Measurements from ENCODE around the gene COLEC12.

COLEC12 gene

DNA sequence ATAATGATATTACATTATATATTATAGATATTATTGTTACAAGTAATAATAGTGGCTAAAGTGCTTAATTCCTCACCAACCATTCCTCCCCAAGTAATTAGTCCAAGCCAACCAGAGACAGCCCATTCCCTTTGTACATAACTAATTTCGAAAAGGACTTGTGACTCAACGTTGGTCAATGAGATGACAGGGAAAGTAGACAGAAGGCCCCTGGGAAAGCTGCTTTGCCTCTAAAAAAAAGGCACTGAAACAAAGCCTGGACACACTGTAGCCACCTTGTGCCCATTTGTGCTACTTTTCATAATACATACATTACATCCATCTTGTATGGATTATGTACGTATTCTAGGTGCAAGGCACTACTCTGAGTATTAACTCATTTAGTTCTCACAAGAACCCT, 28.8 kb downstream of the COLEC12 start:
- Mint-ChIP-seq H3K4me3 (no peak overlapping the region), H3K27ac (no peak overlapping the region), H3K36me3 (no peaks in the 10 kb centered on the region), H3K4me1 (ENCODE audit: low read depth) (no peaks in the 10 kb centered on the region), H3K9me3 (ENCODE audit: low read depth) (no peaks in the 10 kb centered on the region), H3K27me3 (peaks cover 8% of the 10 kb centered on the region)

DNA sequence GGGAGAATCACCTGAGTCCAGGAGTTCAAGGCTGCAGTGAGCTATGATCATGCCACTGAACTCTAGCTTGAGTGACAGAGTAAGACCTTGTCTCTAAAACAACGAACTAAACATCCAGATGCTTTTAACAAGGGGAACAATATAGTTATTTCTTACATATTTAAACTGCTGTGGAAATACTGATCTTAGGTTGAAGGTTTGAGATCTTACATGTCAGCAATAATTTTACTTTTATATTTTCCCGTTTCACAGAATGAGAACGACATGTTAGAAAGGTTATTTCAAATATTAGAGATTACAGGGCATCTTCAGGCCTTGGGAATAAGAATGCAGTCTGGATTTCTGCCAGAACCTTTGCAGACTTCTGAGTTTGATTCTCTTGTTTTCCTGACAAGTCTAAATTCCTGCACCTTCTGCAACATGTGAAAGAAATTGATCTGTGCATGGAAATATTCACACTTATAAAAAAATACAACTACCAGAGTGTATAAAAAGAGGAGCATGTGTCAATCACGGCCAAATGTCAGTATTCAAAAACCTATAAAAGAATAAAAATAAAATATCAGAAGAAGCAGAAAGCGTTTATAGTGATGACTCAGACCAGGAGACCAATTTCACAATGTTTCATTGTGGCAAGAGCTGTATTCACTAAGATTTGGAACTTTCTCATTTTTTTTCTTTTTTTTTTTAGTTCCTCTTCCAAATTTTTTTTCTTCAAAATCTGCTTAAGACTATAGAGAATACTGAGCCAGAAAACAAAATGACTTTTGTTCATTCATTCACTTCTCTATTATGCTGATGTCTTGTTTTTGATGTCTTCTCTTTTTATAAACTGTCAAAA, 29.6 kb downstream of the COLEC12 start:
- Mint-ChIP-seq H3K27me3 (peaks cover 10% of the 10 kb centered on the region), H3K4me1 (ENCODE audit: low read depth) (no peaks in the 10 kb centered on the region), H3K27ac (no peak overlapping the region), H3K4me3 (no peak overlapping the region), H3K36me3 (no peaks in the 10 kb centered on the region), H3K9me3 (ENCODE audit: low read depth) (no peaks in the 10 kb centered on the region)

DNA sequence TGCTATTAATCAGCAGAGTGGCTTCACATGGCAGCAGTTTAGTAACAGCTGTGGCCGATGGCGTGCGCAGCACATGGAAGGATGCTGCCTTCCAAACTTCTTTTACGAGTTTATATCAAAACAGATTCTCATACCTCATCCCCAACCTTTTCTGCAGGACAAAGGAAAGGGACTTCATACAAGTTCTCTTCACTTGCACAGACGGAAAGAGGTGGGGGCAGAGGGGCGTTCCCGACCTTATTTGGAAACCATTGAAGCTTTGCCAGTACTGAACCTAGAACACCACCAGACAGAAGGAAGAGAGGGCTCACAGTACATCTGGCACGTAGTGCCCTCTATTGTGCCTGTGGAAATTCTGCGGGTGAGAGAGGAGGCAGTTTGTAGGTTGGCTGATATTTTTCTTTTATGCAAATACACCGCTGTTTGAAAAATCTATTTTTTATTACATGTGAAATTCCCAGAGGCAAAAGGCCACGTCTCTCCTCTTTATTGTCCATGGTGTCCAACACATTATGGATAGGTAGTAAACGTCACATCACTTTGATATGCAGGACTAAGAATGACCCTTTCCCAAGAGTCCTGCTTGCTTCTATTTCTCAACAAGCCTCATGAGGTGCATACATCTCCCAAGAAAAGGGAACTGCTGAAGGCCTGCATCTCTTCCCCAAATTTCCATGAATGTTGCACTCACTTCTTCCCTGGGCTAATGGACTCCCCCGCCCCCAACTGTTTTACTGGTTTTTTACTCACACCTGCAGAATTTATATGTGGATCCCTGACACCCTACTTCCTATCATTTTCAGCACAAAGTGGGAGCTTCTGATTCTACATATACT, 31.3 kb downstream of the COLEC12 start:
- H3K36me3 Mint-ChIP-seq: no peaks in the 10 kb centered on the region
- no peak overlapping the region for H3K4me3 Mint-ChIP-seq
- no peaks in the 10 kb centered on the region for H3K9me3 Mint-ChIP-seq (ENCODE audit: low read depth)
- H3K27ac Mint-ChIP-seq: no peak overlapping the region
- peaks cover 11% of the 10 kb centered on the region for H3K27me3 Mint-ChIP-seq
- H3K4me1 Mint-ChIP-seq (ENCODE audit: low read depth): no peaks in the 10 kb centered on the region

DNA sequence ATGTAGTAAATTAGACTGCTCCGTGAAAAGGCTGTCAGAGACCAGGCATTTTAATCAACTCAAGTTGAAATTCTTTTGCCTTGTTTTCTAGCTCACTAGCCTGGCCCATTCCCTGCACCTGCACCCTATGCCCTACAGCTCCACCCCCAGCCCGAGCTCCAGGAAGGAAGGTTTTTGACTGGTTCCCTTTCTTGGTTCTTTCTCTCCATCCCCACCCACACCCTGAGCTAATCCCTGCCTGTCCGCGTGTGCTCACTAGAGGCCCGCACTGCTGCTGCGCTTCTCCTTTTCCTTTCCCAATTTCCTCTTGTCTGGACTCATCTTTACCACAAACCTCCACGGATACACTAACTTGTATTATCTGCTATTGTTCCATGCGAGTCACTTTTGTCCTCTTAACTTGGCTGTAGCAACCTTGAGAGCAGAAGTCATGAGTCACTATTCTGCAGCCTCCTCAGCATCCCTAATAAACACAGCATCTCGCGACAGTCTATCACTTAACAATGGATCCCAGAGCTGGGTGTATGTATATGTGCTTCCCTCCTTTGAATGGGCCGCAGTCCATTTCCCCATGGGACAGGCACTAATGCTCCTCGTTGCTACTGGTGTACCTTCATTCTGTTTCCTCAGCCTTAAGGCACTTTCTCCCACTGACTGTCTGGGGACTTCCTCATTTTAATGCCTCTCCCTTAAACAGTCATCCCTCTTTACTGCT, 36.5 kb downstream of the COLEC12 start:
- H3K36me3 Mint-ChIP-seq: no peaks in the 10 kb centered on the region
- H3K9me3 Mint-ChIP-seq (ENCODE audit: low read depth): no peaks in the 10 kb centered on the region
- H3K4me1 Mint-ChIP-seq (ENCODE audit: low read depth): no peaks in the 10 kb centered on the region
- H3K4me3 Mint-ChIP-seq: no peak overlapping the region
- H3K27me3 Mint-ChIP-seq: peaks cover 22% of the 10 kb centered on the region
- H3K27ac Mint-ChIP-seq: no peak overlapping the region

DNA sequence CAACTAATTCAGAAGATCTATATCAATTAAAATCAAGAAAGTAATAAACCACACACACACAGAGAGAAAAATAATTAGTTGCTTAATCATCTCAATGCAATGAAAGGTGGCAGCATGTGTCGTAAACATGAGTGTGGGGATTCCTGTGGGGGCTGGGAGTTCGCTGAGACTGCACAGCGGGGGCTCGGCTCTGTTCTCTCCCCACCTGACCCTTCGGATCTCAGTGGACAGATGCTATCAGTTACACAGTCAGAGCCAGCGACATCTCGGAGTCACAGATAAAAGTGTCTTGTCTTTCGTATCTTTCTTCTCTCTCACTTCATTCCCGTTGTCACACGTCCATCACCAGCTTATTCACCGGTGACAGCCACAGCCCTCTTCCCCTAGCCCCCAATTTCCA, 37.1 kb downstream of the COLEC12 start:
- Mint-ChIP-seq H3K9me3 (ENCODE audit: low read depth) (no peaks in the 10 kb centered on the region), H3K36me3 (no peaks in the 10 kb centered on the region), H3K4me1 (ENCODE audit: low read depth) (no peaks in the 10 kb centered on the region), H3K27me3 (peaks cover 22% of the 10 kb centered on the region), H3K27ac (no peak overlapping the region), H3K4me3 (no peak overlapping the region)

DNA sequence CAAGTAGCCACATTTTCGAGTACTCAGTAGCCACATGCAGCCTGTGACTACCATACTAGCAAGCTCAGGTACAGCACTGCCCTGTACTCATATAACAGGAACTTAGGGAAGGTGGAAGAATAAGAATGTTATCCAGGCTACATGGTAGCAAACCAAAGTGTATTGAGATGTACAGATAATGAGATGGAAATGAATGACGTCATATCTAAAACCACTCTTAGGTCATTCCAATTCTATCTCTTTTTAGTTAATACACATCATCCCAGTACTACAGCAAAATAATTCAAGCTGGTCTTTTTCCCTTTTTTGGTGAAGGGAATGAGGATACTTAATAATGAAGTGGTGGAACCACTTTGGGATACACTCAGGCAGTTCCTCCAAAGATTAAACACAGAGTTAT, 38.7 kb downstream of the COLEC12 start:
- Mint-ChIP-seq H3K27ac (no peak overlapping the region), H3K4me3 (no peak overlapping the region), H3K36me3 (no peaks in the 10 kb centered on the region), H3K27me3 (peaks cover 17% of the 10 kb centered on the region), H3K9me3 (ENCODE audit: low read depth) (no peaks in the 10 kb centered on the region), H3K4me1 (ENCODE audit: low read depth) (no peaks in the 10 kb centered on the region)

DNA sequence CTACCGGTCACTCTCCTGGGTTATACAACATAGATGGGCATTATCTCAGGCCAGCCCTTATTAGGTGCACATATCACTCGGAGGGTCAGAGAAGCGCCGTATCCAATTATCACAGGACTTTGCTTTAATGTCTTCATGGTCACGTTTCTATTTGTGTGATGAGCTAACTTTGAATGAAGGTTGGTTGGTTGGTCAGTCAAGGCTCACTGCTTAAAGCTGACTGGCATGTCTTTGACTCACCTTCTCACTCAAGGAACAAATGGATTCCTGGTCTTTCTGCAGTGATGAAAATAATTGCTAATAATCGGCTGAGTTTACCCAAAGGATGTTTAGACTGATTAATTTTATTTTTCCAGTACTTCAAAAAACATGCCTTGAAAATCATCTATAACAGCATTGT, 39.7 kb downstream of the COLEC12 start:
- Mint-ChIP-seq H3K4me3 (no peak overlapping the region), H3K4me1 (ENCODE audit: low read depth) (no peaks in the 10 kb centered on the region), H3K27me3 (peaks cover 14% of the 10 kb centered on the region), H3K9me3 (ENCODE audit: low read depth) (no peaks in the 10 kb centered on the region), H3K27ac (no peak overlapping the region), H3K36me3 (no peaks in the 10 kb centered on the region)

DNA sequence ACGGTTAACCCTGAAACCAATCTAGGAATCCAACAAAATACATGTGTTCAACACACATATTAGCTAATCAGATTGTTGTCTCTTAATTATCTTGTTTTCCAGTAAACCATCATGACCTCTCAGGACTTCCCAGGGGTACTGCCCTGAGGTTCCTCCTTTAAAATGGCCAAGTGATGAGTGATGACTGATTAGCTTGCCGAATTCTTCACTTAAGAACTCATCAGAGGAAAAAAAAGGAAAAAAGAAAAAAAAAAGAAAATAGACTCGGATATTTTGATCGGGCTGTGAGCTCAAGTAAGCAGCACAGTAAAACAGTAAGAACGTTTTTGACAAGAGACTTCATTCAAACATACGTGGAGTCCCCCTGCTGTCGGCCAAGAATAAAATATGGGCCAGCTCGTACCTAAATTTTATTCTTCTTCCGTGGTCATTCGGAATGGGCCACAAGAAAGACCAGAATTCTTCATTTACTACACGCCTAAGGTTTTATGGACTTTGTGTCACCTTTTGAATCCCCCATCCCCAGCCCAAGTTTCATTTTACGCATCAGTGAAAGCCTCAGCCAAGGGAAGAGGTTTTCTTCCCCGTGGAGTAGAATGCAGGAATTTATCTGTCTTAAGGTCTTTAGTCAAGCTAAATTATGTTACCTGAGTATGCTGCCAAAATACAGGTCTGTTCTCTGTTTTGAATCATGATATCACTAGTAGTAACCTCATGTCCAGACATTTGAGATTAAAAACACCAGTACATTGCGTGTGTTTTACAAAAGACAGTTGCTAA, 40.5 kb downstream of the COLEC12 start:
- no peak overlapping the region for H3K4me3 Mint-ChIP-seq
- H3K9me3 Mint-ChIP-seq (ENCODE audit: low read depth): no peaks in the 10 kb centered on the region
- H3K27ac Mint-ChIP-seq: no peak overlapping the region
- no peaks in the 10 kb centered on the region for H3K36me3 Mint-ChIP-seq
- no peaks in the 10 kb centered on the region for H3K4me1 Mint-ChIP-seq (ENCODE audit: low read depth)
- peaks cover 17% of the 10 kb centered on the region for H3K27me3 Mint-ChIP-seq

DNA sequence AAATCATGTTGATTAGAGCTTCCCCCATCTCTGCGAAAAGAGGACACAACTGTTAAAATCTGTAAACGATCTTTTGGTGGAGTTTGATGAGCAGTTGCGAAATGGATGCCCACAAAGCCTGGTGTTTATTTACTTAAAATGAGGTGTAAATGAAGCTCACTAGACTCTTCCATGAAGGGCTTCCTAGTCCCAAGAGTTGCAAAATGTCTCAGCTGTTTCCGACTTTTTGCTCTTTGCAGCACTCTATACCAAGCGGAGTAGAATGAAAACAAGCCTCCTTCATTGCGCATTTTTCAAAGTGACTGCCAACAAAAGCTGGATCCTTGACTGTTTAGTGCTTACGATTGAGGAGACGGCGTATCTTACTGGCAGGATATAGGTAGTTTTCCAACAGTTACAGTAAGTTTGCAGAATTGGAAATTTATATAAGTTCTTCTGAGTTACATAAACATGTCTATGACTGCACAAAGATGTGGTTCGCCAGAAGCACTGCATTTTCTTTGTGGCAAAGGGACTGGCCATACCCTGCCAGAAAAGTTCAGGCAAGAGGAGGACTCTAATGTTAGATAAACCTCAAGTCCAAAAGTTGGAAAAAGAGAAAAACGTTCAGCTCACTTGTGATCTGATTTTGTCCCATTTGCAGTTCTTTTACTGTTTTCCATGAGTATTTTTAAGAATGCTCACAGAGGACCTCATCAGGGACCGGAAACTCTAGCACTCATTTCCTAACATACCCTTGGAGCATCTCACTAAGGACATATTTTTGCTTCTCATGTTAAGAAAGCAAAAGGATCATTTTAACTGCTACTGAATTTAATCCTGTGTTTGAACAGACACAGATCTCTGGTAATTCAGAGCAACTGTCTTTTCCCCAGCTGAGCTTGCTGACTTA, 42.7 kb downstream of the COLEC12 start:
- H3K9me3 Mint-ChIP-seq (ENCODE audit: low read depth): peaks cover 3% of the 10 kb centered on the region
- no peak overlapping the region for H3K4me3 Mint-ChIP-seq
- H3K27me3 Mint-ChIP-seq: peaks cover 12% of the 10 kb centered on the region
- no peaks in the 10 kb centered on the region for H3K36me3 Mint-ChIP-seq
- H3K27ac Mint-ChIP-seq: no peak overlapping the region
- no peaks in the 10 kb centered on the region for H3K4me1 Mint-ChIP-seq (ENCODE audit: low read depth)

DNA sequence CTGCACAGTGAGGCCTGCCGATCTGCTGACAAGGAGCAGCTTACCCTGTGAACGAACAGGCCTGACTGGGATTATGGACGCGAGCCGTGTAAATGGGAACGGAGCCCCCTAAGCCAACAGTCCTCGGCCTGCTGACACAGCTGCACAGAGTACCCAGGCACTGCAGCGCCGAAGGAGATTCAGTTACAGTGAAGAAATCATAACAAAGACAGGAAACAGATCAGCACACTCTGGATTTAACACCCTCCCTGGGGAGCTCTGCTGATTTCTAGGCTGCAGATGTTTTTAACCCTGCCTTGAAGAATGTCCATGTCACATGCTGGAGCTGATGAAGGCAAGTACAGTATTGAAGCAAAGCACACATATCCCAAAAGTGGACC, 43.4 kb downstream of the COLEC12 start:
- peaks cover 3% of the 10 kb centered on the region for H3K9me3 Mint-ChIP-seq (ENCODE audit: low read depth)
- peaks cover 12% of the 10 kb centered on the region for H3K27me3 Mint-ChIP-seq
- no peaks in the 10 kb centered on the region for H3K4me1 Mint-ChIP-seq (ENCODE audit: low read depth)
- no peak overlapping the region for H3K4me3 Mint-ChIP-seq
- H3K27ac Mint-ChIP-seq: no peak overlapping the region
- H3K36me3 Mint-ChIP-seq: no peaks in the 10 kb centered on the region

DNA sequence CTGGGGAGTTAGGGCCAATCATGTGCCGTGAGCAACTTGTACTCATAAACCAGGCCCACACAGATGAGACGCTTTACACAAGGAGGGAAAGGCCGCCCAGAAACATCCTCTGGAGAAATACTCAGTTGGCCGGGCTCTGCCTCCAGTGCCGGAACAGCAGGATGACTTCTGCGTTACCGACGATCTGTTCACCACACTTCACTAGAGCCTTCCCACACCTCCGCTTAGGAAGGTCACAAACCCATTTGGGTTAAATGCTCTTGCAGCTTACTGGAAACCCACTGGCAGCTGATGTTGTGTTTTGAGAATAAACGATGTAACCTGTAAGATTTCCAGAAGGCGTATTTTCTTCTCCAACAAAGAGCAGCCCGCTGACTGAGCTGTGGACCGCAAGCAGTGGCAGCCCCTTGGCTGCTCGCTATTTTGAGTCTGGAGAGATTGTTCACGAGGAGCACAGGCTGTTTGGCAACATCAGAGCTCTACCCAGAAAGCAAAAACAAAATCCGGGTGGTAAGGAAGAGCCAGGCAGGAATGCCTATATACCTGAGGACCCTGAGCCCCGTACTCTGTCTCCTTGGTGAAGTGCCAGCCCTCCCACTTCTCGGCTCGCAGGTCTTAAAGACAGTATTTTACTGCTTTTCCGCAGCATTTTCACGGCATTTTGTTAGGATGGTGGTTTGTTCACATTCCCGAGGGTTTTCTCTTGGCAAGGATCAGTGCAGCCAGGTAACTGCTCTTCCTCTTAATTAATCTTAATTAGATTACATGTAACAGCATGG, 44.0 kb downstream of the COLEC12 start:
- no peak overlapping the region for H3K4me3 Mint-ChIP-seq
- peaks cover 3% of the 10 kb centered on the region for H3K9me3 Mint-ChIP-seq (ENCODE audit: low read depth)
- H3K36me3 Mint-ChIP-seq: no peaks in the 10 kb centered on the region
- H3K4me1 Mint-ChIP-seq (ENCODE audit: low read depth): no peaks in the 10 kb centered on the region
- no peak overlapping the region for H3K27ac Mint-ChIP-seq
- H3K27me3 Mint-ChIP-seq: peaks cover 10% of the 10 kb centered on the region

DNA sequence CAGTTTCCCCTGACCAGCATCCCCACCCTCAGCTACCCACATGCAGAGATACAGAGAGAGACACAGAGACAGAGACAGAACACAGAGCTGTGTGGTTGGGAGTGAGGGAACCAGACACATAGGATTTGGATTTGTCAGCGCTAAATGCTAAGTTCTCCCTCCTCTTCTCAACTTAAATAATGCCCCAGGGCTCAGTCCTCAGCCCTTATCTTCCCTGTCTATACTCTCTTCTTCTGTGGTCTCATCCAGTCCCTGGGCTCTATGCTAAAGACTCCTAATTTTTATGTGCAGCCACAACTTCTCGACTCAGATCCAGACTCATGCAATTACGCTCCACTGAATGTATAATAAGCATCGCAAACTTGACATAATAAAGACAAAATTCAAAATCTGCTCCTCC, 47.1 kb downstream of the COLEC12 start:
- no peaks in the 10 kb centered on the region for H3K4me1 Mint-ChIP-seq (ENCODE audit: low read depth)
- no peak overlapping the region for H3K4me3 Mint-ChIP-seq
- peaks cover 5% of the 10 kb centered on the region for H3K27me3 Mint-ChIP-seq
- H3K27ac Mint-ChIP-seq: no peak overlapping the region
- no peaks in the 10 kb centered on the region for H3K36me3 Mint-ChIP-seq
- H3K9me3 Mint-ChIP-seq (ENCODE audit: low read depth): peaks cover 16% of the 10 kb centered on the region

DNA sequence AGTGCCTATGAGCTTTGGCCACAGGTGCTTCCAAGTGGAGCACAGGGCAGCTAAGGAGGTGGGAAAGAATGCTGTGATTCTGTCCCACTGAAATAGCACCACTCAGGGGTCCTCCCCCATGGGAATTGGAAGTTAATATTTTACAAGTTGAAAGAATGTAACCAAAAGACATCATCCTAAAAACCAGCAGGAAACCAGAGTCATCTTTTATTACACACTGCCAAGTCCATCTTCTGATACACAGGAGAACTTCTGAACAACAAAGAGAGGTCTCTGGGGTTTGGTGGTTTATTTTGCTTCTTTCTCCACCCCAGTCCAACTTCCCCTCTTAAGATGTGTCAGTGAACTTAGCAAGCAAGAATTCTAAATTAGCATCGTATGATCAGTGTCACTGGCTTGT, 47.7 kb downstream of the COLEC12 start:
- no peaks in the 10 kb centered on the region for H3K4me1 Mint-ChIP-seq (ENCODE audit: low read depth)
- peaks cover 16% of the 10 kb centered on the region for H3K9me3 Mint-ChIP-seq (ENCODE audit: low read depth)
- H3K27ac Mint-ChIP-seq: no peak overlapping the region
- H3K36me3 Mint-ChIP-seq: no peaks in the 10 kb centered on the region
- no peak overlapping the region for H3K4me3 Mint-ChIP-seq
- peaks cover 8% of the 10 kb centered on the region for H3K27me3 Mint-ChIP-seq
